Mesangial cell (primary cell): ENCODE data around the gene ARHGAP29. TPM values are rescaled to one million over a fixed set of nuclear protein-coding genes. Genes with fewer than 3 reads are reported as not detected.

Experiments used
- total RNA-seq: library from RNA; depleted of rRNA; stranded (reverse); fragments of >200 nt; gene quantifications from 2 replicates; pipeline ENCODE4 v1.2.3, GENCODE V29; 2015

ARHGAP29 gene, protein sequence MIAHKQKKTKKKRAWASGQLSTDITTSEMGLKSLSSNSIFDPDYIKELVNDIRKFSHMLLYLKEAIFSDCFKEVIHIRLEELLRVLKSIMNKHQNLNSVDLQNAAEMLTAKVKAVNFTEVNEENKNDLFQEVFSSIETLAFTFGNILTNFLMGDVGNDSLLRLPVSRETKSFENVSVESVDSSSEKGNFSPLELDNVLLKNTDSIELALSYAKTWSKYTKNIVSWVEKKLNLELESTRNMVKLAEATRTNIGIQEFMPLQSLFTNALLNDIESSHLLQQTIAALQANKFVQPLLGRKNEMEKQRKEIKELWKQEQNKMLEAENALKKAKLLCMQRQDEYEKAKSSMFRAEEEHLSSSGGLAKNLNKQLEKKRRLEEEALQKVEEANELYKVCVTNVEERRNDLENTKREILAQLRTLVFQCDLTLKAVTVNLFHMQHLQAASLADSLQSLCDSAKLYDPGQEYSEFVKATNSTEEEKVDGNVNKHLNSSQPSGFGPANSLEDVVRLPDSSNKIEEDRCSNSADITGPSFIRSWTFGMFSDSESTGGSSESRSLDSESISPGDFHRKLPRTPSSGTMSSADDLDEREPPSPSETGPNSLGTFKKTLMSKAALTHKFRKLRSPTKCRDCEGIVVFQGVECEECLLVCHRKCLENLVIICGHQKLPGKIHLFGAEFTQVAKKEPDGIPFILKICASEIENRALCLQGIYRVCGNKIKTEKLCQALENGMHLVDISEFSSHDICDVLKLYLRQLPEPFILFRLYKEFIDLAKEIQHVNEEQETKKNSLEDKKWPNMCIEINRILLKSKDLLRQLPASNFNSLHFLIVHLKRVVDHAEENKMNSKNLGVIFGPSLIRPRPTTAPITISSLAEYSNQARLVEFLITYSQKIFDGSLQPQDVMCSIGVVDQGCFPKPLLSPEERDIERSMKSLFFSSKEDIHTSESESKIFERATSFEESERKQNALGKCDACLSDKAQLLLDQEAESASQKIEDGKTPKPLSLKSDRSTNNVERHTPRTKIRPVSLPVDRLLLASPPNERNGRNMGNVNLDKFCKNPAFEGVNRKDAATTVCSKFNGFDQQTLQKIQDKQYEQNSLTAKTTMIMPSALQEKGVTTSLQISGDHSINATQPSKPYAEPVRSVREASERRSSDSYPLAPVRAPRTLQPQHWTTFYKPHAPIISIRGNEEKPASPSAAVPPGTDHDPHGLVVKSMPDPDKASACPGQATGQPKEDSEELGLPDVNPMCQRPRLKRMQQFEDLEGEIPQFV
- total RNA-seq, result 49.7 and 49.8 TPM in 2 replicates

DNA sequence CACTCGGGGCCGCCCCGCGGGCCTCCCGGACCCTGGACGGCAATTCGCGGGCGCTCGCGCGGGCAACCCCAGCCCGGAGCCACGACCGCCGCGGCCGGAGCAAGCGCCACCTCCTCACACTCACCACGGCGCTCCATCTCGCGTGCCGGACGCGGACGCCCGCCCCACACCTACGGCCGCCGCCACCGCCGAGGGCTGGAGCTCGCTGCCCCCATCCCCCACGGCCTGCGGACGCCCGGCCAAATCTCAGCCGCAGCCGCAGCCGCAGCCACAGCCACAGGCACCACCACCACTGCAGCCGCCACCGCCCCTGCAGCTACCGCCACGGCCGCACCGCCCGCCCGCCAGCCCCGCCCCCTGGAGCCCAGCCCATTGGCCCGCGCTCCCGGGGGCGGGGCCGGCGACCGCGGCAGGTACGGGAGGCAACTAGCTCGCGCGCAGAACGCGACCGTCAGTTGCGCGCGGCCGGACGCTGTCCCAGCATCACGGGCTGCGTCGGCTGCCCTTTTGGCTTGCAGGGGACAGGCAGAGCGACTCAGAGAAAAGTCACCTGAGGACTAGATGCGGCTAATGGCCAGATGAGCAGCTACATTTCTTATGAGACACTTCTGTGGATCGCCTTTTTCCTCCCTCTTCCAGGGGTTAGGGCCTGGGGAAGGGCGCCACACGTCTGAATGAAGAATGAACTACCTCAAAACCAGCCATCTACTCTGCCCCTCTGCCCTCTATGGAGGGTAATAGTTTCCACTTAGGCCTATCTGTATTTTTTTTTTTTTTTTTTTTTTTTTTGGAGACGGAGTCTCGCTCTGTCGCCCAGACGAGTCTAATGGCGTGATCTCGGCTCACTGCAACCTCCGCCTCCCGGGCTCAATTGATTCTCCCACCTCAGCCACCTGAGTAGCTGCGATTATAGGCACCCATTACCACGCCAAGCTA, at the start of gene ARHGAP29:
Gene ARHGAP29 (minus strand): TSS at position 294 of the 936 bp plus-strand sequence. CDS start 5,973 bp downstream, outside the sequence.

Other genes with a start within 250 kb of the ARHGAP29 start
- gene ABCA4, start 116.4 kb downstream of the ARHGAP29 start, total RNA-seq, result under 0.01 and 0.89 TPM in 2 replicates
- gene ABCD3, start 180.8 kb upstream of the ARHGAP29 start, total RNA-seq, result 13.3 and 22.7 TPM in 2 replicates